Measurements from ENCODE around the gene SMG9. TPM values are rescaled to one million over a fixed set of nuclear protein-coding genes. Genes with fewer than 3 reads are reported as not detected.

SMG9 gene
- polyA plus RNA-seq, 1 experiment: 14.8 TPM

DNA sequence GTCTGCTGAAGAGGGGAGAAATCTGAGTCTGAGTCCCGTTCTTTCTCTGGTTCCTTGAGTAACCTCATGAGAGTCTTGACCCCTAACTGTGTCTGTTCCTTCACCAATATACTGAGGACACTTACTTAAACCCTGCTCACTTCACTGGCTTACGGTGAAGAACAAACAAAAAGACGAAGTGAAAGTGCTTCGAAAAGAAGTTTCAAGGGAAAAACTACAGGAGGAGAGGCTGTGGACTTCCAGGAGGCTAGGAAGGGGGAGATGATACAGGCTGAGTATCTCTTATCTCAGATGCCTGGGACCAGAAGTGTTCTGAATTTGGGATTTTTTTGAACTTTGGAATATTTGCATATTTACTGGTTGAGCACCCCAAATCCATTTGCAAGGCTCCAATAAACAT, 6.1 kb downstream of the SMG9 start:
- ChIA-PET POLR2A (no interaction called here), CTCF (interaction anchor here (7.5 kb wide), 1 partner anchor 17 kb away, joined by 59 read pairs; no protein-coding TSS in a partner anchor)
- Histone ChIP-seq H3K36me3 (ENCODE audit: control insufficient read depth, insufficient read depth, low read length) (peaks cover 30% of the 10 kb centered on the region), H3K4me3 (ENCODE audit: low read depth, low read length) (no peak overlapping the region), H3K27me3 (ENCODE audit: control insufficient read depth, insufficient read depth, low read length) (no peaks in the 10 kb centered on the region)
- no peak for DNase-seq (ENCODE audit: low read depth)
- TF ChIP-seq, protein P1, sequence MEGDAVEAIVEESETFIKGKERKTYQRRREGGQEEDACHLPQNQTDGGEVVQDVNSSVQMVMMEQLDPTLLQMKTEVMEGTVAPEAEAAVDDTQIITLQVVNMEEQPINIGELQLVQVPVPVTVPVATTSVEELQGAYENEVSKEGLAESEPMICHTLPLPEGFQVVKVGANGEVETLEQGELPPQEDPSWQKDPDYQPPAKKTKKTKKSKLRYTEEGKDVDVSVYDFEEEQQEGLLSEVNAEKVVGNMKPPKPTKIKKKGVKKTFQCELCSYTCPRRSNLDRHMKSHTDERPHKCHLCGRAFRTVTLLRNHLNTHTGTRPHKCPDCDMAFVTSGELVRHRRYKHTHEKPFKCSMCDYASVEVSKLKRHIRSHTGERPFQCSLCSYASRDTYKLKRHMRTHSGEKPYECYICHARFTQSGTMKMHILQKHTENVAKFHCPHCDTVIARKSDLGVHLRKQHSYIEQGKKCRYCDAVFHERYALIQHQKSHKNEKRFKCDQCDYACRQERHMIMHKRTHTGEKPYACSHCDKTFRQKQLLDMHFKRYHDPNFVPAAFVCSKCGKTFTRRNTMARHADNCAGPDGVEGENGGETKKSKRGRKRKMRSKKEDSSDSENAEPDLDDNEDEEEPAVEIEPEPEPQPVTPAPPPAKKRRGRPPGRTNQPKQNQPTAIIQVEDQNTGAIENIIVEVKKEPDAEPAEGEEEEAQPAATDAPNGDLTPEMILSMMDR (IDR thresholded peaks at IDR 0.05; ENCODE audit: insufficient read depth, low read depth, low read length): no peak

DNA sequence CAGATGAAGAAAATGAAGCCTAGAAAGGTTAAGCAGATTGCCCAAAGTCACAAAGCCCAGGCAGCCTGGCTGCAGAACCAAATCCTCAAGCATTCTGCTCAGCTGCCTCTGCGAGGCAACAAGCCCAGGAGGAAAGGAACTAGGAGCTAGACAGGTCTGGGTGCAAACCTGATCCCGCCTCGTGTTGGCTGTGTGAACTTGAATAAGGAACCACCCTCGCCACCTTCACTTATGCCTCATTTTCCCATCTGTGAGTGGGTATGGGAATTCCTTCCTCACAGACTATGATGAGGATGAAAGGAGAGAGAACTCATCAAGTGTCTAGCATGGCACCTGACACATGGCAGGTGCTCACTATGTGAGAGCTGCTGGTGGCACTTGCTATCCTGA, 6.6 kb downstream of the SMG9 start:
- H3K36me3 ChIP-seq (ENCODE audit: control insufficient read depth, insufficient read depth, low read length): peaks cover 30% of the 10 kb centered on the region

DNA sequence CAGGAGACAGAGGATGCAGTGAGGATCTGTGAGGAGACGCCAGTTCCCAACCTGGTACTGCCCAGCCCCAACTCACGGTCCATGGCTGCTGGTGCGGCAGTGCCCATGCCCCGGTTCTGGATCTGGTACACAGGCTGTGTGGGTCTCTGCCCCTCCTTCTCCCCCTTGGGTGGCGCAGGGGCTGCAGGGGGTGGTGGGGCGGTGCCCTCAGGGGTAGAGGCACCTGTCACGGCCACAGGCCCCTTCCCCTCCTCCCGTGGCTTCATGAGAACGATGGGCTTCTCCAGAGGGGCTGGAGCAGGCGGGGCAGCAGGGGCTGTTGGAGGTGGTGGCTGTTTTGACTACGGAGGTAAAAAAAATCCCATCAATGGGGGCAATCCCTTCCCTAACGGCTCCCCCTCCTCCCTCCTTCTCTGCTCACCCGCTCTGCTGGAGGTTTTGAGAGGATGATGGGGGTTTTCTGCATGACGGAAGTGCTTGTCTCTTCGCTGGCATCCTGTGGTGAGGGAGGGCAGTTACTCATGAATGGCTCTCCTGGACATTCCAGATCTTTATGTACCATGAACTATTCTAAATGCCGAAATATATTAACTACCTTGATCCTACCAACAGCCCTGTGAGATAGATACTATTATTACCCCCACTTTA, 7.1 kb downstream of the SMG9 start:
- Histone ChIP-seq H3K4me3 (ENCODE audit: low read depth, low read length) (no peak overlapping the region), H3K36me3 (ENCODE audit: control insufficient read depth, insufficient read depth, low read length) (peaks cover 30% of the 10 kb centered on the region), H3K27me3 (ENCODE audit: control insufficient read depth, insufficient read depth, low read length) (no peaks in the 10 kb centered on the region)
- ChIA-PET CTCF (interaction anchor here (1.0 to 7.5 kb wide), 2 partner anchors 18 to 27 kb away, joined by 3 to 59 read pairs; no protein-coding TSS in a partner anchor), POLR2A (no interaction called here)
- TF ChIP-seq, protein P1 (IDR thresholded peaks at IDR 0.05; ENCODE audit: insufficient read depth, low read depth, low read length): no peak
- no peak for DNase-seq (ENCODE audit: low read depth)

More for the DNA sequence above, 6.6 kb downstream of the SMG9 start:
- TF ChIP-seq, protein P1 (IDR thresholded peaks at IDR 0.05; ENCODE audit: insufficient read depth, low read depth, low read length): no peak
- POLR2A ChIA-PET: no interaction called here
- CTCF ChIA-PET: interaction anchor here (7.5 kb wide), 1 partner anchor 17 kb away, joined by 59 read pairs; no protein-coding TSS in a partner anchor
- no peak overlapping the region for H3K4me3 ChIP-seq (ENCODE audit: low read depth, low read length)
- no peaks in the 10 kb centered on the region for H3K27me3 ChIP-seq (ENCODE audit: control insufficient read depth, insufficient read depth, low read length)
- no peak for DNase-seq (ENCODE audit: low read depth)

DNA sequence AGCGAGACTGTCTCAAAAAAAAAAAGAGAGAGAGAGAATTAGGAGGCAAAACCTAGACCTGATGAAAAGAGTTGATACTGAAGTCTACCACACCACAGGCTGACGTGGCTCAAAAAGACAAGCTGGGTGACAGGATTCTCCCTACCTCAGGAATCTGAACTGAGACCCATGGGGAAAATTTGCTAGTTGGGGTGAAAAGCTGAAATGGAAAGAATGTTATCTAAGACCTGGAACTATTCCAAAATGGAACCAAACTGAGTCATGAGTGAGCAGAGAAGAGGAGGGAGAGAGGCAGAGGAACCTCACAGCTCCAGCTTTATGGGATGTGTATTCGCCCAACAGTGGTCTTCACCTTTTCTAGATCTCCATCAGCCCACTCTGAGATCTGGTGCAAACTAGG, 11.7 kb downstream of the SMG9 start:
- Histone ChIP-seq H3K36me3 (ENCODE audit: control insufficient read depth, insufficient read depth, low read length) (peaks cover 34% of the 10 kb centered on the region), H3K27me3 (ENCODE audit: control insufficient read depth, insufficient read depth, low read length) (no peaks in the 10 kb centered on the region), H3K4me3 (ENCODE audit: low read depth, low read length) (no peak overlapping the region)
- ChIA-PET CTCF (interaction anchor here (1.3 to 7.5 kb wide), 6 partner anchors 9 to 74 kb away, joined by 5 to 71 read pairs (median 35); no protein-coding TSS in a partner anchor), POLR2A (interaction anchor here (0.7 kb wide), 1 partner anchor 75 kb away, joined by 4 read pairs; no protein-coding TSS in a partner anchor)
- no peak for DNase-seq (ENCODE audit: low read depth)
- TF ChIP-seq, protein P1 (IDR thresholded peaks at IDR 0.05; ENCODE audit: insufficient read depth, low read depth, low read length): no peak

DNA sequence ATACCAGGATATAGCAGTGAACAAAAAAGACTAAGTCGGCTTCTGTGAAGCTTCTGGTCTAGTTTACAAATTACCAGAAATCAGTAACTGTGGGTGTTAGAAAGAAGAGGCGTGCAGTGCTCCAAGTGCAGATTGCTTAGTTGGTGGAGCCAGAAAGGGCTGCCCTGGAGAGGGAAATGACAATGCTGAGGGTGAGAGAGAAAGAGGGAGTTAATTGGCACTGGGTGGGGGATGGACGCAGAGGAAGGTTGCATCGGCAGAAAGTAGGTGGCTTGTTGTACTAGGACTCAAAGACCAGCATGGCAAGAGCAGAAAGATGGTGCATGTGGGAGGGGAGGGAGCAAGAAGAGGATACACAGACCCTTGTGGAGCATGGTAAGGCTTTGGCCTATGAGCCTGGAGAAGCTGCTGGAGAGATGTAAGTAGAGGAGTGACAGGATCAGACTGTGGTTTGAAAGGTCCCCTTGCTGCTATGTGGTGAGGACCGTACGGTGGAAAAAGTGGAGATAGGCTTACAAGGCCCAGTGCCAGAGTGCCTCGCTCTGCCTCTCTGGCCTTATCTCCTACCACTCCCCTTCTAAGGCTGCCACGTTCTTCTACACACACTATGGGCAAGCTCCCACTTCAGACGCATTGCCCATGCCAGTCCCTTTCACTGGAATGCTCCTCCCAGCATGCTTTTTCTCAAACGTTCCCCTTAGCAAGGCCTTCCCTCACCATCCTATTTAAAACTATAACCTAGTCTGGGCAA, 13.5 kb downstream of the SMG9 start:
- Histone ChIP-seq H3K36me3 (ENCODE audit: control insufficient read depth, insufficient read depth, low read length) (peaks cover 38% of the 10 kb centered on the region), H3K27me3 (ENCODE audit: control insufficient read depth, insufficient read depth, low read length) (no peaks in the 10 kb centered on the region), H3K4me3 (ENCODE audit: low read depth, low read length) (no peak overlapping the region)
- CTCF ChIA-PET: interaction anchor here (0.6 to 7.5 kb wide), 6 partner anchors 17 to 44 kb away, joined by 3 to 71 read pairs (median 7); no protein-coding TSS in a partner anchor
- TF ChIP-seq, protein P1 (IDR thresholded peaks at IDR 0.05; ENCODE audit: insufficient read depth, low read depth, low read length): no peak
- no peak for DNase-seq (ENCODE audit: low read depth)
- POLR2A ChIA-PET: no interaction called here
